ENCODE measurements around the gene SPATA31E1. TPM values are rescaled to one million over a fixed set of nuclear protein-coding genes. Genes with fewer than 3 reads are reported as not detected.

The SPATA31E1 gene
- total and polyA plus RNA-seq, 2 donors (not counting 1 experiment from before 2014, with no cell fraction given), result not detected

- Histone ChIP-seq H3K9ac (ENCODE audit: low read length) (no peak overlapping the region), H3K79me2 (ENCODE audit: control insufficient read depth, insufficient read depth, low read length) (no peaks in the 10 kb centered on the region), H2AFZ (ENCODE audit: insufficient read depth, low read depth, low read length, poor library complexity, severe bottlenecking) (no peak overlapping the region), H3K4me1 (ENCODE audit: control insufficient read depth in 2 of 2, insufficient read depth in 2 of 2, low read length in 2 of 2) (no peaks in the 10 kb centered on the region), H3K4me3 (ENCODE audit: control extremely low read depth in 1 of 5, extremely low read depth in 1 of 5, insufficient read depth in 1 of 5, low read depth in 2 of 5, low read length in 4 of 5) (no peak overlapping the region), H3K27ac (ENCODE audit: low read length in 2 of 2) (no peak overlapping the region), H3K9me3 (ENCODE audit: control extremely low read depth in 1 of 3, control insufficient read depth in 2 of 3, insufficient read depth in 1 of 3, low read length in 2 of 3) (peaks cover 0 to 39% (median 0%) of the 10 kb centered on the region in 3 donors), H3K36me3 (replicated peaks in 1 of 2; ENCODE audit: control extremely low read depth in 1 of 2, control insufficient read depth in 1 of 2, extremely low read depth in 1 of 2, insufficient read depth in 2 of 2, low read length in 1 of 2) (no peaks in the 10 kb centered on the region), H4K20me1 (ENCODE audit: control insufficient read depth, insufficient read depth, low read length, poor library complexity, severe bottlenecking) (no peaks in the 10 kb centered on the region), H3K4me2 (replicated peaks; ENCODE audit: low read depth, low read length, poor library complexity, severe bottlenecking) (no peak overlapping the region), H3K27me3 (replicated peaks in 1 of 4; ENCODE audit: control extremely low read depth in 1 of 4, control insufficient read depth in 3 of 4, insufficient read depth in 4 of 4, low read length in 3 of 4) (no peaks in the 10 kb centered on the region)
- intact Hi-C loops (cut with micrococcal nuclease), result no loop called here
- Mint-ChIP-seq H3K9me3 (ENCODE audit: insufficient read depth) (peaks cover 14% of the 10 kb centered on the region), H3K27me3 (no peaks in the 10 kb centered on the region), H3K4me1 (no peaks in the 10 kb centered on the region), H3K27ac (no peak overlapping the region), H3K4me3 (no peak overlapping the region)
- 88% methylated on average over 25 of the region's 29 CpGs for WGBS (ENCODE audit: insufficient coverage)
- no peak for TF ChIP-seq EZH2 (IDR thresholded peaks at IDR 0.05; ENCODE audit: borderline replicate concordance, insufficient read depth, low read depth, low read length, poor library complexity, severe bottlenecking)
- TF ChIP-seq CTCF (IDR thresholded peaks at IDR 0.05), result no peak
- CTCF ChIA-PET, result no interaction called here
- POLR2A ChIA-PET, result no interaction called here
- DNase-seq (no peak), ATAC-seq (ENCODE audit: low read depth) (no peak)
Observed at GRCh38 chr9:87857141-87857947, 25.3 kb upstream of the SPATA31E1 start.

- peaks cover 14% of the 10 kb centered on the region for H3K9me3 Mint-ChIP-seq (ENCODE audit: insufficient read depth)
Observed at GRCh38 chr9:87857948-87858335, 24.7 kb upstream of the SPATA31E1 start.

More at GRCh38 chr9:87857948-87858335, 24.7 kb upstream of the SPATA31E1 start:
- Histone ChIP-seq H3K27me3 (replicated peaks in 1 of 4; ENCODE audit: control extremely low read depth in 1 of 4, control insufficient read depth in 3 of 4, insufficient read depth in 4 of 4, low read length in 3 of 4) (no peaks in the 10 kb centered on the region), H3K4me2 (replicated peaks; ENCODE audit: low read depth, low read length, poor library complexity, severe bottlenecking) (no peak overlapping the region), H3K9ac (ENCODE audit: low read length) (no peak overlapping the region), H3K4me1 (ENCODE audit: control insufficient read depth in 2 of 2, insufficient read depth in 2 of 2, low read length in 2 of 2) (no peaks in the 10 kb centered on the region), H2AFZ (ENCODE audit: insufficient read depth, low read depth, low read length, poor library complexity, severe bottlenecking) (no peak overlapping the region), H3K9me3 (ENCODE audit: control extremely low read depth in 1 of 3, control insufficient read depth in 2 of 3, insufficient read depth in 1 of 3, low read length in 2 of 3) (peaks cover 0 to 39% (median 0%) of the 10 kb centered on the region in 3 donors), H3K36me3 (replicated peaks in 1 of 2; ENCODE audit: control extremely low read depth in 1 of 2, control insufficient read depth in 1 of 2, extremely low read depth in 1 of 2, insufficient read depth in 2 of 2, low read length in 1 of 2) (no peaks in the 10 kb centered on the region), H3K27ac (ENCODE audit: low read length in 2 of 2) (no peak overlapping the region), H4K20me1 (ENCODE audit: control insufficient read depth, insufficient read depth, low read length, poor library complexity, severe bottlenecking) (no peaks in the 10 kb centered on the region), H3K4me3 (ENCODE audit: control extremely low read depth in 1 of 5, extremely low read depth in 1 of 5, insufficient read depth in 1 of 5, low read depth in 2 of 5, low read length in 4 of 5) (no peak overlapping the region), H3K79me2 (ENCODE audit: control insufficient read depth, insufficient read depth, low read length) (no peaks in the 10 kb centered on the region)
- Mint-ChIP-seq H3K4me1 (no peaks in the 10 kb centered on the region), H3K27me3 (no peaks in the 10 kb centered on the region), H3K4me3 (no peak overlapping the region), H3K27ac (no peak overlapping the region)
- TF ChIP-seq EZH2 (IDR thresholded peaks at IDR 0.05; ENCODE audit: borderline replicate concordance, insufficient read depth, low read depth, low read length, poor library complexity, severe bottlenecking) (no peak), CTCF (IDR thresholded peaks at IDR 0.05) (no peak)
- WGBS (ENCODE audit: insufficient coverage), result 96% methylated on average over 5 of the region's 8 CpGs
- ATAC-seq (ENCODE audit: low read depth) (no peak), DNase-seq (no peak)
- POLR2A ChIA-PET, result no interaction called here
- intact Hi-C loops (cut with micrococcal nuclease), result no loop called here
- CTCF ChIA-PET, result no interaction called here

Data from B cell (primary cell).